ENCODE results near the gene TNFSF13B.

Gene TNFSF13B

GRCh38 chr13:108269601-108270328 lies at the start of gene TNFSF13B:
TNFSF13B (plus strand) TSS chr13:108269718; CDS start chr13:108269896, 178 bp downstream.
- H3K9ac ChIP-seq, result peak within 1 kb of the TSS; percentile 40; the same call in 1 of the 2 replicates
- no peaks in the 10 kb centered on the region for H4K20me1 ChIP-seq (ENCODE audit: insufficient read depth)
- H3K4me2 ChIP-seq, result peak within 1 kb of the TSS; percentile 64
- H3K79me2 ChIP-seq (ENCODE audit: insufficient read depth, low read depth), result no peaks in the 10 kb centered on the region
- peak within 1 kb of the TSS; percentile 69 for H2AFZ ChIP-seq (ENCODE audit: low read depth)
- peak within 1 kb of the TSS; percentile 48; the same call in 1 of the 2 replicates for H3K27ac ChIP-seq
- no peaks in the 10 kb centered on the region for H3K36me3 ChIP-seq (ENCODE audit: insufficient read depth)
- no peak for TF ChIP-seq CTCF (conservative IDR thresholded peaks at IDR 0.05; ENCODE audit: low read depth, low read length)
- no peaks in the 10 kb centered on the region for H3K27me3 ChIP-seq (ENCODE audit: insufficient read depth, low read depth)
- no peak within 1 kb of the TSS for H3K4me3 ChIP-seq (IDR thresholded peaks at IDR 0.05; ENCODE audit: insufficient read depth, low read depth, low read length)
- H3K4me1 ChIP-seq (ENCODE audit: low read depth, poor library complexity, severe bottlenecking), result peaks cover 17% of the 10 kb centered on the region

- Histone ChIP-seq H3K4me3 (IDR thresholded peaks at IDR 0.05; ENCODE audit: insufficient read depth, low read depth, low read length) (no peak overlapping the region), H4K20me1 (ENCODE audit: insufficient read depth) (no peaks in the 10 kb centered on the region), H3K36me3 (ENCODE audit: insufficient read depth) (no peaks in the 10 kb centered on the region), H3K27me3 (ENCODE audit: insufficient read depth, low read depth) (no peaks in the 10 kb centered on the region), H3K4me1 (ENCODE audit: low read depth, poor library complexity, severe bottlenecking) (peaks cover 20% of the 10 kb centered on the region), H3K79me2 (ENCODE audit: insufficient read depth, low read depth) (peaks cover 27% of the 10 kb centered on the region; the same call in 1 of the 2 replicates), H3K27ac (no peak overlapping the region), H2AFZ (ENCODE audit: low read depth) (no peak overlapping the region), H3K9ac (no peak overlapping the region), H3K4me2 (no peak overlapping the region)
- TF ChIP-seq CTCF (conservative IDR thresholded peaks at IDR 0.05; ENCODE audit: low read depth, low read length), result no peak
These were observed 49.5 kb upstream of the TNFSF13B start for GRCh38 chr13:108220041-108220440.

- Histone ChIP-seq H3K4me3 (IDR thresholded peaks at IDR 0.05; ENCODE audit: insufficient read depth, low read depth, low read length) (no peak overlapping the region), H3K4me2 (no peak overlapping the region), H3K27me3 (ENCODE audit: insufficient read depth, low read depth) (no peaks in the 10 kb centered on the region), H3K4me1 (ENCODE audit: low read depth, poor library complexity, severe bottlenecking) (peaks cover 16% of the 10 kb centered on the region), H3K79me2 (ENCODE audit: insufficient read depth, low read depth) (peaks cover 27% of the 10 kb centered on the region; the same call in 1 of the 2 replicates), H3K9ac (no peak overlapping the region), H3K36me3 (ENCODE audit: insufficient read depth) (no peaks in the 10 kb centered on the region), H2AFZ (ENCODE audit: low read depth) (no peak overlapping the region), H3K27ac (no peak overlapping the region), H4K20me1 (ENCODE audit: insufficient read depth) (no peaks in the 10 kb centered on the region)
- TF ChIP-seq CTCF (conservative IDR thresholded peaks at IDR 0.05; ENCODE audit: low read depth, low read length), result no peak
These were observed 45.6 kb upstream of the TNFSF13B start for GRCh38 chr13:108223687-108224503.

- Histone ChIP-seq H4K20me1 (ENCODE audit: insufficient read depth) (no peaks in the 10 kb centered on the region), H3K9ac (no peak overlapping the region), H3K27me3 (ENCODE audit: insufficient read depth, low read depth) (no peaks in the 10 kb centered on the region), H3K27ac (no peak overlapping the region), H3K79me2 (ENCODE audit: insufficient read depth, low read depth) (peaks cover 14% of the 10 kb centered on the region; the same call in 1 of the 2 replicates), H3K4me3 (IDR thresholded peaks at IDR 0.05; ENCODE audit: insufficient read depth, low read depth, low read length) (no peak overlapping the region), H3K4me1 (ENCODE audit: low read depth, poor library complexity, severe bottlenecking) (peaks cover 12% of the 10 kb centered on the region), H3K36me3 (ENCODE audit: insufficient read depth) (no peaks in the 10 kb centered on the region), H2AFZ (ENCODE audit: low read depth) (no peak overlapping the region), H3K4me2 (0 out of 2 replicates have a peak overlapping the region, but pooled peaks have one; percentile 4)
- TF ChIP-seq CTCF (conservative IDR thresholded peaks at IDR 0.05; ENCODE audit: low read depth, low read length), result no peak
These were observed 44.1 kb upstream of the TNFSF13B start for GRCh38 chr13:108225440-108225839.
